ENCODE data around the gene PTPN22. TPM values are rescaled to one million over a fixed set of nuclear protein-coding genes. Genes with fewer than 3 reads are reported as not detected.

Gene PTPN22
- total RNA-seq, 1 donor from 2014 or later: 26.1 TPM

GRCh38 chr1:113898241-113898814 is 26.8 kb upstream of the PTPN22 start:
- H3K27me3 Mint-ChIP-seq: no peaks in the 10 kb centered on the region
- intact Hi-C loops (cut with micrococcal nuclease): no loop called here
- H3K4me3 Mint-ChIP-seq: no peak overlapping the region
- DNase-seq (no peak), ATAC-seq (ENCODE audit: low read depth) (no peak)
- H3K4me1 Mint-ChIP-seq: peaks cover 26% of the 10 kb centered on the region
- H3K27ac Mint-ChIP-seq: no peak overlapping the region
- H3K36me3 Mint-ChIP-seq (ENCODE audit: low read depth): peaks cover 90% of the 10 kb centered on the region
- no peaks in the 10 kb centered on the region for H3K9me3 Mint-ChIP-seq
- TF ChIP-seq, protein P1, sequence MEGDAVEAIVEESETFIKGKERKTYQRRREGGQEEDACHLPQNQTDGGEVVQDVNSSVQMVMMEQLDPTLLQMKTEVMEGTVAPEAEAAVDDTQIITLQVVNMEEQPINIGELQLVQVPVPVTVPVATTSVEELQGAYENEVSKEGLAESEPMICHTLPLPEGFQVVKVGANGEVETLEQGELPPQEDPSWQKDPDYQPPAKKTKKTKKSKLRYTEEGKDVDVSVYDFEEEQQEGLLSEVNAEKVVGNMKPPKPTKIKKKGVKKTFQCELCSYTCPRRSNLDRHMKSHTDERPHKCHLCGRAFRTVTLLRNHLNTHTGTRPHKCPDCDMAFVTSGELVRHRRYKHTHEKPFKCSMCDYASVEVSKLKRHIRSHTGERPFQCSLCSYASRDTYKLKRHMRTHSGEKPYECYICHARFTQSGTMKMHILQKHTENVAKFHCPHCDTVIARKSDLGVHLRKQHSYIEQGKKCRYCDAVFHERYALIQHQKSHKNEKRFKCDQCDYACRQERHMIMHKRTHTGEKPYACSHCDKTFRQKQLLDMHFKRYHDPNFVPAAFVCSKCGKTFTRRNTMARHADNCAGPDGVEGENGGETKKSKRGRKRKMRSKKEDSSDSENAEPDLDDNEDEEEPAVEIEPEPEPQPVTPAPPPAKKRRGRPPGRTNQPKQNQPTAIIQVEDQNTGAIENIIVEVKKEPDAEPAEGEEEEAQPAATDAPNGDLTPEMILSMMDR (IDR thresholded peaks at IDR 0.05): no peak
- CTCF ChIA-PET: interaction anchor here (1.2 kb wide), 1 partner anchor 24 kb away, joined by 3 read pairs; no protein-coding TSS in a partner anchor
- POLR2A ChIA-PET: interaction anchor here (0.7 kb wide), 1 partner anchor 87 kb away, joined by 5 read pairs; no protein-coding TSS in a partner anchor

DNA sequence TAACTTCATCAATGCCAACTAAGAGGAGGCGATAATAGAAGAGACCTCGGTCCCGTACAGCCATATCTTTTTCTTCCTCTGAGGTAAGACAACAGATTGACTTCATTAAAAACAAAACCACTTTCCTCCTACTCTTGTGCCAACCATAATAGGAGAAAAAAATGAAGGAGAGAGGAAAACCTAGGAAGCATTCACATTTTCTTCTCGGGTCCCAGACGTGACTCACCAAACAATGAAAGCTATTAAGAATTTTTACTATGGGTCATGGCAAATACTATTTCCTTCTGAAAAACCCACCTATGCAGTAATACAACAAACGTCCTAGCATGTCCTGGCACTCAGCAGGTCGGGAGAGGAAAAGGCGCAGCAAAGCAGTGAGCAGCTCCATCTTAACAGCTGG is 24.4 kb upstream of the PTPN22 start:
- no peak for ATAC-seq (ENCODE audit: low read depth)
- no peaks in the 10 kb centered on the region for H3K9me3 Mint-ChIP-seq
- ChIA-PET CTCF (no interaction called here), POLR2A (interaction anchor here (0.6 kb wide), 1 partner anchor 105 kb away, joined by 3 read pairs; no protein-coding TSS in a partner anchor)
- TF ChIP-seq, protein P1 (IDR thresholded peaks at IDR 0.05): no peak
- H3K4me1 Mint-ChIP-seq: peaks cover 4% of the 10 kb centered on the region
- intact Hi-C loops (cut with micrococcal nuclease): no loop called here
- H3K27ac Mint-ChIP-seq: no peak overlapping the region
- DNase-seq: no peak
- no peak overlapping the region for H3K4me3 Mint-ChIP-seq
- peaks cover 70% of the 10 kb centered on the region for H3K36me3 Mint-ChIP-seq (ENCODE audit: low read depth)
- no peaks in the 10 kb centered on the region for H3K27me3 Mint-ChIP-seq

DNA sequence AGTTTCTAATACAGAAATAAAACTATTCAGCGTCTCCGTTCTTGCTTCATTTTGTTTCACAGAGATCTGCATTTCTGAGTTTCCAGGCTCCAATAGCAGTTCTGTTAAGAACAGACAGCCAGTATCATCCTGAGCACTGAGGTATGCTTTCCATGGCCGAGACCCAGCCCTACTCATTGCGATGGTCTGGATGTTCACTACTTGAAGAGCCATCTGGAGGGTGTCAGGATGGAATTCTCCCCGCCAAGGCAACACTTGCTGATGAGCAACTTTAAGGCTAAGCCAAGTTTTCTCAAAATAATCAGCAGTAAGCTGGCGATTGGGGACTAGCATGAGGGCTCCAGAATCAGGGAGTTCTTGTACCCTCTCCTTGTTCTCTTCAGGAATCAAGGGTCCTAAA is 23.6 kb upstream of the PTPN22 start:
- TF ChIP-seq, protein P1 (IDR thresholded peaks at IDR 0.05): no peak
- Mint-ChIP-seq H3K4me3 (no peak overlapping the region), H3K9me3 (no peaks in the 10 kb centered on the region), H3K27me3 (no peaks in the 10 kb centered on the region), H3K4me1 (peaks cover 4% of the 10 kb centered on the region), H3K36me3 (ENCODE audit: low read depth) (peaks cover 62% of the 10 kb centered on the region), H3K27ac (no peak overlapping the region)
- intact Hi-C loops (cut with micrococcal nuclease): no loop called here
- DNase-seq (no peak), ATAC-seq (ENCODE audit: low read depth) (no peak)
- ChIA-PET CTCF (no interaction called here), POLR2A (no interaction called here)

GRCh38 chr1:113893267-113893666 is 21.8 kb upstream of the PTPN22 start:
- no peak for DNase-seq

DNA sequence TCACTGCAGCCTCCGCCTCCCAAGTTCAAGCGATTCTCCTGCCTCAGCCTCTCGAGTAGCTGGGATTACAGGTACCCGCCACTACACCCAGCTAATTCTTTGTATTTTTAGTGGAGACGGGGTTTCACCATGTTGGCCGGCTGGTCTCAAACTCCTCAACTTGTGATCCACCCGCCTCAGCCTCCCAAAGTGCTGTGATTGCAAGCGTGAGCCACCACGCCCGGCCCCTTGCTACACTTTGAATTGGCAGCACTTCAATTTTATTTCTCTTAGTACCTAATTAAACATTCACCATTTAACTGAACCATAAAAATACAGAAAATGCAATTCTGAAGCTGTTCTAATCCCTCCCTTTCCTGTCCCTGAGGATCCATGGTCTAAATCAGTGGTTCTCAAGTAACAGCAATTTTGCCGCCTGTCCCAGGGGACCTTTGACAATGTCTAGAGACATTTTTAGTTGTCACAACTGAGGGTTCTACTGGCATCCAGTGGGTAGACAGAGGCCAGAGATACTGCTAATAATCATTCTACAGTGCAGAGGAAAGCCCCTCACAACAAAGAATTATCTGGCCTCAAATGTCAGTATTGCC is 20.2 kb upstream of the PTPN22 start:
- CTCF ChIA-PET: no interaction called here
- Mint-ChIP-seq H3K9me3 (no peaks in the 10 kb centered on the region), H3K27me3 (no peaks in the 10 kb centered on the region), H3K4me1 (no peaks in the 10 kb centered on the region), H3K36me3 (ENCODE audit: low read depth) (peaks cover 31% of the 10 kb centered on the region), H3K4me3 (no peak overlapping the region), H3K27ac (no peak overlapping the region)
- intact Hi-C loops (cut with micrococcal nuclease): no loop called here
- TF ChIP-seq, protein P1 (IDR thresholded peaks at IDR 0.05): no peak
- DNase-seq (no peak), ATAC-seq (ENCODE audit: low read depth) (no peak)
- POLR2A ChIA-PET: interaction anchor here (0.7 kb wide), 1 partner anchor 1167 kb away, joined by 7 read pairs; no protein-coding TSS in a partner anchor

More at GRCh38 chr1:113893267-113893666, 21.8 kb upstream of the PTPN22 start:
- Mint-ChIP-seq H3K36me3 (ENCODE audit: low read depth) (peaks cover 44% of the 10 kb centered on the region), H3K4me3 (no peak overlapping the region), H3K27ac (no peak overlapping the region), H3K27me3 (no peaks in the 10 kb centered on the region), H3K9me3 (no peaks in the 10 kb centered on the region), H3K4me1 (no peaks in the 10 kb centered on the region)
- CTCF ChIA-PET: no interaction called here
- TF ChIP-seq, protein P1 (IDR thresholded peaks at IDR 0.05): no peak
- POLR2A ChIA-PET: interaction anchor here (0.7 kb wide), 1 partner anchor 19 kb away, joined by 9 read pairs; no protein-coding TSS in a partner anchor
- ATAC-seq (ENCODE audit: low read depth): no peak
- intact Hi-C loops (cut with micrococcal nuclease): no loop called here

Data from activated B cell treated with CpG ODN at 0.5 μM for 24 hours (primary cell).